MCF 10A (cell line): ENCODE data around the gene TERB1. TPM values are rescaled to one million over a fixed set of nuclear protein-coding genes. Genes with fewer than 3 reads are reported as not detected.

Source experiments
- Bru-seq: library from RNA; stranded (reverse); fragments of 400-500 nt; gene quantifications from one replicate; lab custom pipeline; 2021; lab: Mats Ljungman, UMichigan
- BruChase-seq, 2 experiments: library from RNA; stranded (reverse); fragments of 400-500 nt; gene quantifications; one replicate each; lab custom pipeline; 2021; lab: Mats Ljungman, UMichigan
- BruUV-seq: library from RNA; stranded (reverse); fragments of 400-500 nt; replicated peaks from 2 replicates; lab custom pipeline; 2021; lab: Mats Ljungman, UMichigan
- CTCF ChIA-PET: fragments of 300-600 bp; sonication (Branson Sonifier 250); formaldehyde crosslinking; extraction: SDS; loops from one replicate; lab custom pipeline; 2021; ENCODE audit warnings: antibody characterized with exemption, inconsistent platforms; lab: Yijun Ruan, JAX
- POLR2A ChIA-PET: fragments of 300-600, 350-650 bp; sonication (Branson Sonifier 250); formaldehyde crosslinking; extraction: SDS; loops from one replicate; lab custom pipeline; 2020; ENCODE audit warnings: antibody characterized with exemption, inconsistent platforms; lab: Yijun Ruan, JAX
- DNase-seq: peaks from one replicate; pipeline ENCODE4 v3.0.0-alpha.2; 2018; ENCODE audit not compliant: unreplicated experiment
- H3K27ac Mint-ChIP-seq: one replicate; pipeline ENCODE4 v1.8.0; 2022; ENCODE audit warnings: mild to moderate bottlenecking, low read depth, mixed read lengths; ENCODE audit not compliant: unreplicated experiment
- H3K27me3 Mint-ChIP-seq: one replicate; pipeline ENCODE4 v1.8.0; 2022; ENCODE audit warnings: mixed read lengths; ENCODE audit not compliant: insufficient read depth, unreplicated experiment
- H3K36me3 Mint-ChIP-seq: one replicate; pipeline ENCODE4 v1.8.0; 2022; ENCODE audit warnings: mild to moderate bottlenecking, moderate library complexity, mixed read lengths; ENCODE audit not compliant: insufficient read depth, unreplicated experiment
- H3K4me1 Mint-ChIP-seq: one replicate; pipeline ENCODE4 v1.8.0; 2022; ENCODE audit warnings: mixed read lengths; ENCODE audit not compliant: insufficient read depth, unreplicated experiment
- H3K4me3 Mint-ChIP-seq: one replicate; pipeline ENCODE4 v1.8.0; 2022; ENCODE audit warnings: mild to moderate bottlenecking, moderate library complexity, mixed read lengths; ENCODE audit not compliant: unreplicated experiment
- H3K9me3 Mint-ChIP-seq: one replicate; pipeline ENCODE4 v1.8.0; 2022; ENCODE audit warnings: mixed read lengths; ENCODE audit not compliant: unreplicated experiment
- intact Hi-C: fragments of 100-400 bp; cut with micrococcal nuclease; formaldehyde crosslinking; loops from 2 replicates; pipeline ENCODE4 v1.14.1; 2022
- long read RNA-seq: library from polyadenylated mRNA; stranded (forward); transcript quantifications from one replicate; pipeline ENCODE4 v2.0.0, GENCODE V29; 2022
- total RNA-seq: library from RNA; stranded (reverse); gene quantifications from 2 replicates; pipeline ENCODE4 v1.2.3, GENCODE V29; 2022
- TF ChIP-seq, protein P1 (sequence below): fragments of 200-600 bp; IDR thresholded peaks from one replicate; pipeline ENCODE4 v1.8.0; 2022; ENCODE audit warnings: antibody characterized with exemption, mild to moderate bottlenecking; ENCODE audit not compliant: unreplicated experiment

The TERB1 gene, protein sequence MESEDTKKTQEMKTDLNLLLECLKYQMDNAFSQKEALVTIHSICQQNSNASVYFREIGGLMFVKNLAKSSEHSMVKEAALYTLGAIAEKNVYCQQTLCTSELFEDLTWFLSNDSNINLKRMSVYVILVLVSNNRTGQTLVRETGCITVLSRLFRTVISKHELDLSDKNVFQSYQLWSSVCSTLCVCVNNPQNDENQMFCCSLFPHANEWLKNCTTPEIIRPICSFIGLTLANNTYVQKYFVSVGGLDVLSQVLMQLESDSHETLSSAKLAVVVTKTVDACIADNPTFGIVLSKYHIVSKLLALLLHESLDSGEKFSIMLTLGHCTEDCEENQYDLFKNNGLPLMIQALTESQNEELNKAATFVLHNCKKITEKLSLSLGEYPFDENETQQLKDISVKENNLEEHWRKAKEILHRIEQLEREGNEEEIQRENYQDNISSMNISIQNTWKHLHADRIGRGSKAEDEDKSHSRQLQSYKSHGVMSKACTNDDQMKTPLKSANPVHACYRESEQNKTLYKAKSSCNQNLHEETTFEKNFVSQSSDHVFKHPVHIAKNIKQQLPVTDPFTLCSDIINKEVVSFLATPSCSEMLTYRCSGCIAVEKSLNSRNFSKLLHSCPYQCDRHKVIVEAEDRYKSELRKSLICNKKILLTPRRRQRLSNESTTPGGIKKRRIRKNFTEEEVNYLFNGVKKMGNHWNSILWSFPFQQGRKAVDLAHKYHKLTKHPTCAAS
- total RNA-seq (0.26 and 0.69 TPM in 2 replicates), Bru-seq, nascent RNA (percentile 44 among the genes with signal in this experiment), BruChase-seq, experiment 1, labeled RNA remaining after a 6-hour chase (percentile 49 among the genes with signal in this experiment), BruChase-seq, experiment 2, labeled RNA remaining after a 2-hour chase (percentile 53 among the genes with signal in this experiment)
- long read RNA-seq: 0 reads

DNA sequence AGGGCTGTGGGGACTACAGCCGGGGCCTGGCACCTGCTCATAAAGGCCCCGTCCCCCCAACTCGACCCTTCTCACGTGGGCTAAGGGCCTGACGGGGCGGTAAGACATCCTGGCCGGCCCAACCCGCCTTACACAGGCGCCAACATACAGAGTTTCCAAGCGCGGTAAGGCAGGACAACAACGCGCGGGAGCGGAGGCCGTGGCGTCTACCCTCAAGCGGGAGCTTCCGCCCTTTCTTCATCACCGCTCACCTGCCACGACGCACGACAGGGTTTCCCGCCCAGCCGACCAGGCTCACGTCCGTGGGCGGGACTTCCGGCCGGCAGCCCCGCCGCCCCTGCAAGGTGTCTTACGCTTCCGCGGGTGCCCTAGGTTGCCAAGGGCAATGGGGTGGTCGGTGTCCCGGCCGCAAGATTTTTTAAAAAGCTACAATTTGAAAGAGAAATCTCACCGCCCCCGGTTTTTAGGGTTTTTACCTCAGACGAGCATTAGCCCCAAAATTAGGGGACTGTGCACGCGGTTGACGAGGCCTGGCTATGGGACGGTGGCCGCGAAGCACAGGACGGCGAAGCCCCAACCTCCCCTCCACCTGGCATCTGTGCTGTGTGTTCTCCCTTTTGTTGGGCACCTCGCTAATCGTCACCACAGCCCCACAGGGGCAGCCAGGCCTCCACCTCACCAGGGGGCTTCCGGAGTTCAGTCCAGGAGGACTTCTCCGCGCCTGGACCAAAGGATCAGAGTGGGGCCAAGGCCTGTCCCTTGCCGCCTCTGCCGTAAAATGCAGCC, at the start of gene TERB1:
Gene TERB1 (minus strand): TSS at position 265 of the 786 bp plus-strand sequence. CDS start 4,786 bp downstream, outside the sequence.
- TF ChIP-seq, protein P1, sequence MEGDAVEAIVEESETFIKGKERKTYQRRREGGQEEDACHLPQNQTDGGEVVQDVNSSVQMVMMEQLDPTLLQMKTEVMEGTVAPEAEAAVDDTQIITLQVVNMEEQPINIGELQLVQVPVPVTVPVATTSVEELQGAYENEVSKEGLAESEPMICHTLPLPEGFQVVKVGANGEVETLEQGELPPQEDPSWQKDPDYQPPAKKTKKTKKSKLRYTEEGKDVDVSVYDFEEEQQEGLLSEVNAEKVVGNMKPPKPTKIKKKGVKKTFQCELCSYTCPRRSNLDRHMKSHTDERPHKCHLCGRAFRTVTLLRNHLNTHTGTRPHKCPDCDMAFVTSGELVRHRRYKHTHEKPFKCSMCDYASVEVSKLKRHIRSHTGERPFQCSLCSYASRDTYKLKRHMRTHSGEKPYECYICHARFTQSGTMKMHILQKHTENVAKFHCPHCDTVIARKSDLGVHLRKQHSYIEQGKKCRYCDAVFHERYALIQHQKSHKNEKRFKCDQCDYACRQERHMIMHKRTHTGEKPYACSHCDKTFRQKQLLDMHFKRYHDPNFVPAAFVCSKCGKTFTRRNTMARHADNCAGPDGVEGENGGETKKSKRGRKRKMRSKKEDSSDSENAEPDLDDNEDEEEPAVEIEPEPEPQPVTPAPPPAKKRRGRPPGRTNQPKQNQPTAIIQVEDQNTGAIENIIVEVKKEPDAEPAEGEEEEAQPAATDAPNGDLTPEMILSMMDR: no peak
- BruUV-seq: no TSS peak
- DNase-seq: no peak
- POLR2A ChIA-PET: no interaction called here
- Mint-ChIP-seq H3K9me3 (no peaks in the 10 kb centered on the region), H3K27ac (no peak within 1 kb of the TSS), H3K4me3 (no peak within 1 kb of the TSS), H3K36me3 (peaks cover 46% of the 10 kb centered on the region), H3K27me3 (no peaks in the 10 kb centered on the region), H3K4me1 (no peaks in the 10 kb centered on the region)
- CTCF ChIA-PET: interaction anchor here (0.6 kb wide), 1 partner anchor 372 kb away, joined by 6 read pairs; no protein-coding TSS in a partner anchor
- intact Hi-C loops: no loop called here

- no peak for DNase-seq
- Mint-ChIP-seq H3K4me3 (no peak overlapping the region), H3K27me3 (peaks cover 5% of the 10 kb centered on the region), H3K4me1 (no peaks in the 10 kb centered on the region), H3K36me3 (no peaks in the 10 kb centered on the region), H3K27ac (no peak overlapping the region), H3K9me3 (no peaks in the 10 kb centered on the region)
- no TSS peak for BruUV-seq
- TF ChIP-seq, protein P1: no peak
- ChIA-PET POLR2A (interaction anchor here (0.9 kb wide), 1 partner anchor 66 kb away, joined by 3 read pairs; no protein-coding TSS in a partner anchor), CTCF (interaction anchor here (0.6 to 5.5 kb wide), 7 partner anchors 11 to 578 kb away, joined by 3 to 39 read pairs (median 3); partner anchors contain the start of gene NAE1)
- intact Hi-C loops: no loop called here
These were observed 48.9 kb upstream of the TERB1 start for GRCh38 chr16:66850115-66850815.

DNA sequence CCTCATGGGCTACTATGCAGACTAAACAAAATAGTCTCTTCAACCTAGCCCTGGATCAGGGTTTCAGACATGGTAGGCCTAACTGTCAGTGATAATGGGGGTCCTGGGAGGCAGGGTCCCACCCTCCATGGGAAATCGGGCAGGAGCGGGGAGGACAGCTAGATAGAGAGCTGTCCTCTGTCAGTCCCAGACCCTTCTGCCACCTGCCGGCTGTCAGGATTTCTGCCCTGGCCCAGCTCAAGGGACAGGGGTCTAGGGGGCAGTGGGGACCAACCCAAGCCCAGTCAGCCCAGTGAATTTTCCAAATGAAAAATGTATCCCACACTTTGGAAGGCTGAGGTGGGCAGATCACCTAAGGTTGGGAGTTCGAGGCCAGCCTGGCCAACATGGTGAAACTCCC, 48.2 kb upstream of the TERB1 start:
- Mint-ChIP-seq H3K9me3 (no peaks in the 10 kb centered on the region), H3K27me3 (peaks cover 11% of the 10 kb centered on the region), H3K27ac (no peak overlapping the region), H3K36me3 (no peaks in the 10 kb centered on the region), H3K4me1 (no peaks in the 10 kb centered on the region), H3K4me3 (no peak overlapping the region)
- TF ChIP-seq, protein P1: no peak
- DNase-seq: no peak
- ChIA-PET POLR2A (no interaction called here), CTCF (interaction anchor here (0.6 to 5.5 kb wide), 9 partner anchors 12 to 579 kb away, joined by 3 to 39 read pairs (median 3); no protein-coding TSS in a partner anchor)
- no TSS peak for BruUV-seq
- intact Hi-C loops: no loop called here
